Measurements from ENCODE around the gene DCHS2.

The DCHS2 gene

DNA sequence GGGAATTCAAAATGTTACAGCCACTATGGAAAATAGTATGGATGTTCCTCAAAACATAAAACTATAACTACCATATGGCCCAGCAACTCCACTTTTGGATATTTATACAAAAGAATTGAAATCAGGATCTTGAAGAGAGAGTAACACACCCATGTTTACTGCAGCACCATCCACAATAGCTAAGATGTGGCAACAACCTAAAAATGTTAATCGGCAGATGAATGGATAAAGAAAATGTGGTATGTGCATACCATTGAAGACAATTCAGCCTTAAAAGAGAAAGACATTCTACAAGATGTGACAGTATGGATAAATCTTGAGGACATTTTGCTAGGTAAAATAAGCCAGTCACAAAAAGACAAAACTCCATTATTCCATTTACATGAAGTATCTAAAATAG, 171.9 kb downstream of the DCHS2 start:
- DNase-seq (ENCODE audit: low read depth): no peak

- DNase-seq (ENCODE audit: low read depth): no peak
Observed at GRCh38 chr4:154317201-154317999, 174.2 kb downstream of the DCHS2 start.

GRCh38 chr4:154315741-154316140, 175.9 kb downstream of the DCHS2 start:
- DNase-seq (ENCODE audit: low read depth): no peak

DNA sequence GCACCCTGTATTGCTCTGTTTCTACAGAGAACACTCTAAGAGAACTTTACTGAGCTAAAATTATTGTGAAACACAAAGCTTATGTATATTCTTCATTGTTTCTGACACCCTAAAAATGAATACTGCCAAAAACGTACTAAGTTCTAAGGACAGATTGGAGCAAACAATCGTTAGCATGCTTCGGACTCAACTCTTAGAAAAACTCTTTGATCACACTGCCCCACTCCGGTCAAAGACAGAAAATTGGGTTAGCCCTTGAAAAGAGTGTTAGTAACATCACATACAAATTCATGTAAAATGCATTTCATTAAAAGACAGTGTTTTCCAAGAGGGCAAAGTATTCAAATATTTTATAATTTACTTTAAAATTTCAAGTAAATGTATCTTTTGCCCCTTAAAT, 177.4 kb downstream of the DCHS2 start:
- no peak for DNase-seq (ENCODE audit: low read depth)

- DNase-seq (ENCODE audit: low read depth): no peak
Observed at GRCh38 chr4:154313004-154313585, 178.5 kb downstream of the DCHS2 start.

DNA sequence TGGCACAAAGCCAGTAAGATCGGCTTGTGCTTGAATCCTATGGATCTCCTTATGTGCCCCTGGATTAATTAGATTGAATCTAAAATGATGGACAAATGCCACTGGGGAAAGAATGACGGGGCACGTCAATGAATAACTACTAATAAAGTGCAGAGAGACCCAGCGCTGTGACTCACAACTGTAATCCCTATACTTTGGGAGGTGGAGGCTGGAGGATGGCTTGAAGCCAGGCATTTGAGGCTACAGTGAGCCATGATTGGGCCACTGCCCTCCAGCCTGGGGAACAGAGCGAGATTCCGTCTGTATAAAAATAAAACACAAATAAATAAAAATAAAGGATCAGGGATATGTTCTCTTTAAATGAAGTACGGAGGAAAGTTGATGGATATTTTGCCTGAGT, 179.4 kb downstream of the DCHS2 start:
- DNase-seq (ENCODE audit: low read depth): no peak

GRCh38 chr4:154310578-154310977, 181.0 kb downstream of the DCHS2 start:
- DNase-seq (ENCODE audit: low read depth): no peak

GRCh38 chr4:154308207-154308606, 183.4 kb downstream of the DCHS2 start:
- DNase-seq (ENCODE audit: low read depth): no peak

DNA sequence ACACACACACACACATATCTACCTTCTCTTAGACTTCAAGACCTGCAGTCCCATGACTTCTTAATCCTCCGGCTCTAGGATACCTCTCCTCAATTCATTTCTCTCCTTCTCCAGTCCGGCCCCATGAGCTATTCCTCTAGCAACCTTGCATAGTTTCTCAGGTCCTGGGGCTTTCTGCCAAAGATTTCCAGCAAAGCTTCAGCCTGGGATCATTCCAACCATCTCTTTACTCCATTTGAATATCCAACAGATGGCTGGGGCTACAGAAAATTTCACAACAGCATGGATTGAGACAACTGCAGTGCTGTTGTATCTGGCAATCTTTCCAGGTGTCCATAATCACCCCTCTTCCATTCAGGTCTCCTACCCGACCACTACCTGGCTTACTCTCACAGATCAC, 184.1 kb downstream of the DCHS2 start:
- DNase-seq (ENCODE audit: low read depth): no peak

GRCh38 chr4:154305616-154306015, 186.0 kb downstream of the DCHS2 start:
- no peak for DNase-seq (ENCODE audit: low read depth)

GRCh38 chr4:154304679-154305078, 186.9 kb downstream of the DCHS2 start:
- no peak for DNase-seq (ENCODE audit: low read depth)

DNA sequence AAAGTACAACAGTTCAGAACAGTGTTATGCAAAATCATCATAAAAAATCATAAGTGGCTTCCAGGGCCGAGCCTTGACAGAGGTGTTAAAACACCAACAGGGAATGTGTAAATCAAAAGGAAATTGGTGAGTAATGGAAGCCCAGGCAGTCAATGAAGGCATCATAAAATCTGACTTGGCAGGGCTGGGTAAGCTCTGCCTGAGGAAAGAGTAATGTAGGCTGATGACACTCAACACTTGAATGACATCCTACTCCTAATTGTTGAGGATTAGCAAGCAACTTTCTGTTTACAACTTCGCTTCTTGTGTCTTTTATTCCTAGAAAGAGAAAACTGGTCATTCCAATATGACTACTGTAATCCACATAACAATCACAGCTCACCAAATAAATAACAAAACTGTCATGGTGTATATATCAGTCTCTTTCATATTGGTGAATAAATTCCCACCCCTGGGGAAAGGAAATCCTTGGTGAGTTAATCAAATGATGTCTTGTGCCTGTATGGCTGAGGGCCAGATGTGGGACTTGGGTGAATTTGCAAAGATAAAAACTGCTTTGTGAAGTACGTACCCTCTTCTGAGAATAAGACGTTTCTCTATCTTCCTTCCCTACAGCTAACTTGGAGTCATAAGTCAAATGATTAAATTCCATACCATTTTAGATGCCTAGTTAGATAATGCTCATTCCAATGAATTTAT, 196.8 kb downstream of the DCHS2 start:
- no peak for DNase-seq (ENCODE audit: low read depth)

DNA sequence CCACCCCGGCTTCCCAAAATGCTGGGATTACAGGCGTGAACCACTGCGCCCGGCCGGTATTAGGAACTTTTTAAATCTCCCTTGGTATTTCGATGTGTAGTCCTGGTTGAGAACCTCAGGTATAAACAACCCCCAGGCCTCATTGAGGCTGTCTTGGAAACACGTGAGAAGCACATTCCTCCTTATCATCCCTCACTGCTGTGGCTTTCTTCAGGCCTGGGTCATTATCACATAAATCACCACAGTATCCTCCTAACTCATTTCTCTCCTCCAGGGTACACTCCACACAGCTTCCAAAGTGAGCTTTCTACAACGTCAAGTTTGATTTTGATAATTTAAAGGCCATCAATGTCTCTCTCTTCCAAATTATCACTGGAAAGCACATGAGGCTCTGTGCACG, 198.2 kb downstream of the DCHS2 start:
- no peak for DNase-seq (ENCODE audit: low read depth)

- DNase-seq (ENCODE audit: low read depth): no peak
Observed at GRCh38 chr4:154292589-154292988, 199.0 kb downstream of the DCHS2 start.

- DNase-seq (ENCODE audit: low read depth): no peak
Observed at GRCh38 chr4:154277172-154277571, 214.4 kb downstream of the DCHS2 start.

DNA sequence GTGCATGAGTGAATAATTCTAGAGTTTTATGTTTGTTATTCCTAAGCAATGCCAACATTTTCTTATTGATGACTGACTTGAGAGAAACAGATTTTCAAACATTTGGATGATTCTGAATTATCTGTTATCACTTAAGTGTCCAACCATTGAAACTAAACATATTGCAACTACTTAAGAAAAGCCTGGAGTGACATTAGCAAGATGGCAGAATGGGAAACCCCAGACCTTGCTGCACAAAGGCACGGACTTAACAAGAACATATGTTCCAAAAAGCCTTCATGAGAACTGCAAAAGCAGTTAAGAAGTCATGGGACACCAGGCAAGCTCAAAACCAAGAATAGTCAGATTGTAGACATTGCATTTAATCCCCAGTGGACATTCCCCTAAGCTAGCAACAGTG, 215.1 kb downstream of the DCHS2 start:
- DNase-seq (ENCODE audit: low read depth): no peak

DNA sequence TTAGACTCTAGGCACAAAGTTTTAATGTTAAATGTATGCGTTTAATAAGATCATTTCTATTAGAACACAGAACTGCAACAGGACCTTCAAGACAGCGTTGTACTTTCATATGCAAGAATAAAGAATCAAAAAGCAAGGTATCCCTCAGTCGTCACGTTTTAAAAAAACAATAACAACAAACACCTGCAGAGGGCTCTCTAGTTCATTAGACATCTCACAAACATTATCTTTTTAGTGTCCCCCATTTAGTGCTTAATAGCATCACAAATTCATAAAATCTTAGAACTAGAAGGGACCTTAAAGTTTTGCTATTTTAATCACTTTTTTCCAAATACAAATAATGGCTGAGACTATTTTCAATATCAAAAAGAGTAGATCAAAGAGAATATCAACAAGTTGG, 236.6 kb downstream of the DCHS2 start:
- DNase-seq (ENCODE audit: low read depth): no peak

GRCh38 chr4:154234576-154234975, 257.0 kb downstream of the DCHS2 start:
- DNase-seq (ENCODE audit: low read depth): no peak

- DNase-seq (ENCODE audit: low read depth): peak; percentile 32
Observed at GRCh38 chr4:154231806-154232478, 259.7 kb downstream of the DCHS2 start.

GRCh38 chr4:154230723-154231122, 260.9 kb downstream of the DCHS2 start:
- DNase-seq (ENCODE audit: low read depth): no peak

DNA sequence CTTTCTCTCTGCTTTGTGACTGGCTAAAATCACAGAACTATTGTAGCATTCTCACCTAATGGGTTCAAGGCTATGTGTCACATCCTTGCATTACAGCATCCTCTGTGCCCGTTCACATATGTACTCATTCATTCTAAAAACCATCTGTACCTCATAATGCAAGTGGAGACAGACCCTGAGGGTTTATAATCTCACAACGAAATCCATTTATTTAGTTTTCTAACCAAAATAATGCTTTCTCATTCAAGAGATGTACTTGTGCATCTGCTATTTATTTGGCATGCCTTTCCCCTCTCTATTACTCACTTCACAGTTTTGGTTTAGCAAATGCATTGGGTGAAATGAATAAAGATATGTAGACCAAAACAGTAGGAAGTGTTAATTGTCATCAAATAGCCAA, 261.5 kb downstream of the DCHS2 start:
- DNase-seq (ENCODE audit: low read depth): no peak

GRCh38 chr4:154222875-154223274, 268.7 kb downstream of the DCHS2 start:
- DNase-seq (ENCODE audit: low read depth): no peak

GRCh38 chr4:154218051-154218450, 273.5 kb downstream of the DCHS2 start:
- DNase-seq (ENCODE audit: low read depth): no peak
